Smooth muscle cell (in vitro differentiated cells): Measurements from ENCODE around the gene HHIPL1. TPM values are rescaled to one million over a fixed set of nuclear protein-coding genes. Genes with fewer than 3 reads are reported as not detected.

Source experiments
- DNase-seq: peaks from one replicate; lab custom pipeline; 2025; ENCODE audit not compliant: unreplicated experiment; lab: John Stamatoyannopoulos, UW
- H2AFZ ChIP-seq: fragments of 200-600 bp; sonication (generic); 2 replicates; pipeline ENCODE4 v1.6.0; 2016; ENCODE audit warnings: antibody characterized with exemption, low read depth, mild to moderate bottlenecking
- H3F3A ChIP-seq: fragments of 200-600 bp; sonication (generic); 2 replicates; pipeline ENCODE4 v1.6.0; 2017; ENCODE audit warnings: antibody characterized with exemption, low read depth
- H3K27ac ChIP-seq: fragments of 200-600 bp; sonication (generic); 2 replicates; pipeline ENCODE4 v1.5.1; 2016; ENCODE audit warnings: low read depth, mild to moderate bottlenecking
- H3K27me3 ChIP-seq: fragments of 200-600 bp; sonication (generic); 2 replicates; pipeline ENCODE4 v1.6.1; 2016; ENCODE audit warnings: low read depth, mild to moderate bottlenecking
- H3K36me3 ChIP-seq: fragments of 200-600 bp; sonication (generic); 2 replicates; pipeline ENCODE4 v1.5.1; 2016; ENCODE audit warnings: low read depth
- H3K4me1 ChIP-seq: fragments of 200-600 bp; sonication (generic); 2 replicates; pipeline ENCODE4 v1.5.1; 2016; ENCODE audit warnings: low read depth
- H3K4me2 ChIP-seq: fragments of 200-600 bp; sonication (generic); 2 replicates; pipeline ENCODE4 v1.6.0; 2016; ENCODE audit warnings: mild to moderate bottlenecking
- H3K4me3 ChIP-seq: fragments of 200-600 bp; sonication (generic); 2 replicates; pipeline ENCODE4 v1.5.1; 2016; ENCODE audit warnings: mild to moderate bottlenecking
- H3K79me2 ChIP-seq: fragments of 200-600 bp; sonication (generic); 2 replicates; pipeline ENCODE4 v1.6.0; 2016; ENCODE audit warnings: low read depth, mild to moderate bottlenecking
- H3K9ac ChIP-seq: fragments of 200-600 bp; sonication (generic); 2 replicates; pipeline ENCODE4 v1.6.0; 2016; ENCODE audit warnings: low read depth
- H3K9me3 ChIP-seq: fragments of 200-600 bp; sonication (generic); replicated peaks from 2 replicates; pipeline ENCODE4 v1.5.1; 2016; ENCODE audit warnings: low read depth
- H4K20me1 ChIP-seq: fragments of 200-600 bp; sonication (generic); 2 replicates; pipeline ENCODE4 v1.6.0; 2016; ENCODE audit warnings: low read depth
- WGBS: methylation state at CpG from one replicate; pipeline ENCODE4 v1.1.7; 2016; ENCODE audit warnings: low lambda C conversion rate; 5-methylcytosine and 5-hydroxymethylcytosine counted together
- polyA plus RNA-seq: library from polyadenylated mRNA; unstranded; fragments of >200 nt; fragmentation: Nextera tagmentation; extraction: Ambion mirVana; gene quantifications from 2 replicates; pipeline ENCODE4 v1.2.1, GENCODE V29; 2016
- total RNA-seq: library from RNA; depleted of rRNA; stranded (reverse); fragments of >200 nt; gene quantifications from 2 replicates; pipeline ENCODE4 v1.2.3, GENCODE V29; 2014
- TF ChIP-seq, protein P1 (sequence below): fragments of 200-600 bp; sonication (generic); IDR thresholded peaks from 2 replicates; pipeline ENCODE4 v1.5.1; 2017; ENCODE audit warnings: borderline replicate concordance, mild to moderate bottlenecking, antibody characterized with exemption; ENCODE audit not compliant: insufficient read depth, poor library complexity, severe bottlenecking

The HHIPL1 gene
- total and polyA plus RNA-seq, 2 experiments from 2014 or later: 9.6 to 11.9 TPM

DNA sequence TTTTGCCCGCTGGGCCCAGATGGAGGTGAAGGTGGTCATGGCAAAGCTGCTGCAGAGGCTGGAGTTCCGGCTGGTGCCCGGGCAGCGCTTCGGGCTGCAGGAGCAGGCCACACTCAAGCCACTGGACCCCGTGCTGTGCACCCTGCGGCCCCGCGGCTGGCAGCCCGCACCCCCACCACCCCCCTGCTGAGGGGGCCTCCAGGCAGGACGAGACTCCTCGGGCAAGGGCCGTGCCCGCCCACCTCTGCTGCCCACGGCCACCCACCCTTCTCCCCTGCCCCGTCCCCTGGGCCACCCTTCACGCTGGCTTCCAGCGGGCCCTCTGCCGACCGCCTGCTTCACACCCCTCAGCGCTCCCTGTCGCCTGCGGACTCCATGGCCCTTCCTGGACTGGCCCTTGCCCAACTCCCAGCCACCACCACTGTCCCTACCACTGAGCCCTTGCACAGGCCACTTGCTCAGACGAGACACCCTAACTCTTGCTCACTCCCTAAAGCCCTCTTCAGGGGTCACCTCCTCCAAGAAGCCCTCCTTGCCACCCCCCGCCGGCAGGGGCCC lies 81.7 kb downstream of the HHIPL1 start:
- DNase-seq: no peak

DNA sequence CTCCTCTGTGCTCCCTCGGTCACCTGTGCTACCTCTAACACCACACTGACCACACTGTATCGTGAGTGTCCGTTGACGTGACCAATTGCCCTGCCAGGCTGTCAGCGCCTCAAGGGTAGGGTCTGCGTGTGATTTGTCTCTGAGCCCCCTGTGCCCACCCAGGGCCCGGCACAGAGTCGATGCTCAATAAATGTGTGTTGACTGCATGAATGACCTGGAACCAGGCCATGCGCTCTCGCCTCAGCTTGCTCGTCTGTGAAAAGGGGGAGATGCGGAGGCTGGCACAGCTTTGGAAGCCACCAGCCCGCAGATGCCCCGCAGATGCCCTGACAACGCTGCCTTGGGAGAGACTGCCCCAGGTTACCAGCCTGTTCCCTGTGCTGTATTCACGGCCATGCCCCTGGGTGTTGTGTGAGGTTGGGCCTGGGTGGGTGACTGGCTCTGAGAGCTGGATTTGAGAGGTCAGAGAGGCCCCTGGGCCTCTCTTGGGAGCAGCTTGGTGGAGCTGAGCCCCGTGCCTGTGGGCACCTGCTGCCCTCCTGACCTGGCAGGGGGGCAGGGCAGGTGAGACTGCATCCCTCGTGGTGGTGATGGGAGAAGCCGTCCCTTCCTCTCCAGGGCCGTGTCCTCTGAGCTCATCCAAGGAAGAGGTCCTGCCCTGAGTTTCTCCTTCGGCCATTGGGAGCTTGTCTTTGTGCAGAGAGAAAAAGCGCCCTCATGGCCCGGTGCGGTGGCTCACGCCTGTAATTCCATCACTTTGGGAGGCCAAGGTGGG lies 82.4 kb downstream of the HHIPL1 start:
- DNase-seq: no peak

More for the DNA sequence above, 81.7 kb downstream of the HHIPL1 start:
- Histone ChIP-seq H2AFZ (no peak overlapping the region), H3F3A (no peaks in the 10 kb centered on the region), H4K20me1 (no peaks in the 10 kb centered on the region), H3K9ac (no peak overlapping the region), H3K36me3 (no peaks in the 10 kb centered on the region), H3K79me2 (no peaks in the 10 kb centered on the region), H3K4me1 (peaks cover 5% of the 10 kb centered on the region), H3K27ac (no peak overlapping the region), H3K4me3 (no peak overlapping the region), H3K27me3 (peaks cover 20% of the 10 kb centered on the region), H3K4me2 (no peak overlapping the region), H3K9me3 (no peaks in the 10 kb centered on the region)
- 95% methylated on average over 8 of the region's 26 CpGs for WGBS
- TF ChIP-seq, protein P1, sequence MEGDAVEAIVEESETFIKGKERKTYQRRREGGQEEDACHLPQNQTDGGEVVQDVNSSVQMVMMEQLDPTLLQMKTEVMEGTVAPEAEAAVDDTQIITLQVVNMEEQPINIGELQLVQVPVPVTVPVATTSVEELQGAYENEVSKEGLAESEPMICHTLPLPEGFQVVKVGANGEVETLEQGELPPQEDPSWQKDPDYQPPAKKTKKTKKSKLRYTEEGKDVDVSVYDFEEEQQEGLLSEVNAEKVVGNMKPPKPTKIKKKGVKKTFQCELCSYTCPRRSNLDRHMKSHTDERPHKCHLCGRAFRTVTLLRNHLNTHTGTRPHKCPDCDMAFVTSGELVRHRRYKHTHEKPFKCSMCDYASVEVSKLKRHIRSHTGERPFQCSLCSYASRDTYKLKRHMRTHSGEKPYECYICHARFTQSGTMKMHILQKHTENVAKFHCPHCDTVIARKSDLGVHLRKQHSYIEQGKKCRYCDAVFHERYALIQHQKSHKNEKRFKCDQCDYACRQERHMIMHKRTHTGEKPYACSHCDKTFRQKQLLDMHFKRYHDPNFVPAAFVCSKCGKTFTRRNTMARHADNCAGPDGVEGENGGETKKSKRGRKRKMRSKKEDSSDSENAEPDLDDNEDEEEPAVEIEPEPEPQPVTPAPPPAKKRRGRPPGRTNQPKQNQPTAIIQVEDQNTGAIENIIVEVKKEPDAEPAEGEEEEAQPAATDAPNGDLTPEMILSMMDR: no peak

DNA sequence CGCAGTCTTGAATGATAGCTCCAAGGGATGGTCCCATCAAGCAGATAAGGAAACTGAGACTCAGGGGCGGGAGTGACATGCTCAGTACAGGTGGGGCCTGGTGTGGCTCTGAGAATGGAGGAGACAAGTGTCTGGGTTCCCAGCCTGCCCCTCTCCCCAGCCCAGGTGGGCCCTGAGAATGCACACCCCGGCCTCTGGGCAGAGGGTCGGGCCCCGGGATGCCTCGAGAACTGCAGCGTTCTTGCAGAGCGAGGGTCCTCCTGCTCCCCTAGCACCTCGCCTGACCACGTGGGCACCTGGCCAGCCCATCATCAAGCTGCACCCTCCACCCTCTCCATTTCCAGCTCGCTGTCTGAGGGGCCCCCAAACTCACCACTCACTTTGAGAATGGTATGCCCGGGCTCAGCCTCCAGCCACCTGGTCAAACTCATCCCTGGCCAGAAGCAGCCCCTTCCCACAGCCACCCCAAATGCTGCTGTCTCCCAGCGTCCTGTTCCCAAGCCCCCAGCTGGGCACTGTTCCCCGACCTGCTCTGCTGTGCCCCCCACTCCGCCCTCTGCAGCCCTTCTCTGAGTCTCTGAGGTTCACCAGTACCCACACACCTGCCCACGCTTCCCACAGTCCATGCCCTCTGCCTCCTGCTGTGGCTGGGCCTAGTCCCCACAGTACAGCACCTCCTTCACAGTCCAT lies 83.4 kb downstream of the HHIPL1 start:
- Histone ChIP-seq H3K4me1 (peaks cover 5% of the 10 kb centered on the region), H3K9me3 (no peaks in the 10 kb centered on the region), H3K36me3 (no peaks in the 10 kb centered on the region), H3K27ac (no peak overlapping the region), H3K27me3 (peaks cover 12% of the 10 kb centered on the region), H3K4me3 (no peak overlapping the region), H3K79me2 (no peaks in the 10 kb centered on the region), H3F3A (no peaks in the 10 kb centered on the region), H4K20me1 (no peaks in the 10 kb centered on the region), H3K9ac (no peak overlapping the region), H3K4me2 (no peak overlapping the region), H2AFZ (no peak overlapping the region)
- 90% methylated on average over 16 of the region's 16 CpGs for WGBS
- TF ChIP-seq, protein P1: no peak
- DNase-seq: no peak

More for the DNA sequence above, 82.4 kb downstream of the HHIPL1 start:
- H3K79me2 ChIP-seq: no peaks in the 10 kb centered on the region
- no peak overlapping the region for H2AFZ ChIP-seq
- TF ChIP-seq, protein P1: no peak
- H3K4me3 ChIP-seq: no peak overlapping the region
- H3F3A ChIP-seq: no peaks in the 10 kb centered on the region
- no peaks in the 10 kb centered on the region for H3K9me3 ChIP-seq
- no peak overlapping the region for H3K9ac ChIP-seq
- H3K27ac ChIP-seq: no peak overlapping the region
- H4K20me1 ChIP-seq: no peaks in the 10 kb centered on the region
- H3K27me3 ChIP-seq: peaks cover 20% of the 10 kb centered on the region
- no peak overlapping the region for H3K4me2 ChIP-seq
- 97% methylated on average over 25 of the region's 25 CpGs for WGBS
- no peaks in the 10 kb centered on the region for H3K36me3 ChIP-seq
- H3K4me1 ChIP-seq: peaks cover 5% of the 10 kb centered on the region
